ENCODE data around the gene ADD2. TPM values are rescaled to one million over a fixed set of nuclear protein-coding genes. Genes with fewer than 3 reads are reported as not detected.
"Not testable (repeated sequence)": the region's sequence is repeated elsewhere in the genome, so short reads cannot be mapped to it uniquely, and the experiment has no call there.

The ADD2 gene
- total RNA-seq, 1 experiment from 2014 or later, result 4.4 TPM

GRCh38 chr2:70744397-70744796 is 23.6 kb downstream of the ADD2 start:
- POLR2A ChIA-PET (ENCODE audit: unreplicated experiment), result no interaction called here

GRCh38 chr2:70743677-70744076 is 24.3 kb downstream of the ADD2 start:
- no peak overlapping the region for H3K9ac ChIP-seq (ENCODE audit: low read length)
- no peaks in the 10 kb centered on the region for H3K9me3 ChIP-seq (ENCODE audit: low read length)
- peaks cover 23% of the 10 kb centered on the region for H3K27me3 ChIP-seq (ENCODE audit: low read length)
- no peaks in the 10 kb centered on the region for H3K79me2 ChIP-seq (ENCODE audit: low read length)
- ATAC-seq (no peak), DNase-seq (no peak)
- no peak overlapping the region for H2AFZ ChIP-seq (ENCODE audit: low read length)
- no peak for TF ChIP-seq EZH2phosphoT487 (IDR thresholded peaks at IDR 0.05; ENCODE audit: borderline replicate concordance, low read length)
- TF ChIP-seq, protein P1, sequence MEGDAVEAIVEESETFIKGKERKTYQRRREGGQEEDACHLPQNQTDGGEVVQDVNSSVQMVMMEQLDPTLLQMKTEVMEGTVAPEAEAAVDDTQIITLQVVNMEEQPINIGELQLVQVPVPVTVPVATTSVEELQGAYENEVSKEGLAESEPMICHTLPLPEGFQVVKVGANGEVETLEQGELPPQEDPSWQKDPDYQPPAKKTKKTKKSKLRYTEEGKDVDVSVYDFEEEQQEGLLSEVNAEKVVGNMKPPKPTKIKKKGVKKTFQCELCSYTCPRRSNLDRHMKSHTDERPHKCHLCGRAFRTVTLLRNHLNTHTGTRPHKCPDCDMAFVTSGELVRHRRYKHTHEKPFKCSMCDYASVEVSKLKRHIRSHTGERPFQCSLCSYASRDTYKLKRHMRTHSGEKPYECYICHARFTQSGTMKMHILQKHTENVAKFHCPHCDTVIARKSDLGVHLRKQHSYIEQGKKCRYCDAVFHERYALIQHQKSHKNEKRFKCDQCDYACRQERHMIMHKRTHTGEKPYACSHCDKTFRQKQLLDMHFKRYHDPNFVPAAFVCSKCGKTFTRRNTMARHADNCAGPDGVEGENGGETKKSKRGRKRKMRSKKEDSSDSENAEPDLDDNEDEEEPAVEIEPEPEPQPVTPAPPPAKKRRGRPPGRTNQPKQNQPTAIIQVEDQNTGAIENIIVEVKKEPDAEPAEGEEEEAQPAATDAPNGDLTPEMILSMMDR (conservative IDR thresholded peaks at IDR 0.05; ENCODE audit: low read depth, low read length), result no peak
- no peak for TF ChIP-seq EZH2 (IDR thresholded peaks at IDR 0.05; ENCODE audit: low read length, unreplicated experiment)
- no peak overlapping the region for H3K27ac ChIP-seq (ENCODE audit: low read length)
- no TSS peak for BruUV-seq (replicated peaks)
- intact Hi-C loops (cut with micrococcal nuclease), result no loop called here
- H3K4me3 ChIP-seq (ENCODE audit: low read length), result no peak overlapping the region
- ChIA-PET CTCF (interaction anchor here (0.6 kb wide), 1 partner anchor 436 kb away, joined by 3 read pairs; no protein-coding TSS in a partner anchor), POLR2A (ENCODE audit: unreplicated experiment) (no interaction called here)
- H3F3A ChIP-seq (ENCODE audit: low read length, unreplicated experiment), result no peaks in the 10 kb centered on the region
- H3K36me3 ChIP-seq (ENCODE audit: low read depth, low read length), result no peaks in the 10 kb centered on the region
- no peak overlapping the region for H3K4me2 ChIP-seq (ENCODE audit: low read length)
- H3K4me1 ChIP-seq (ENCODE audit: insufficient read depth, low read length), result no peaks in the 10 kb centered on the region
- H3K9me2 ChIP-seq (replicated peaks; ENCODE audit: low read length), result no peaks in the 10 kb centered on the region
- no peaks in the 10 kb centered on the region for H4K20me1 ChIP-seq (ENCODE audit: low read length)

More at GRCh38 chr2:70744397-70744796, 23.6 kb downstream of the ADD2 start:
- CTCF ChIA-PET, result interaction anchor here (0.6 kb wide), 1 partner anchor 437 kb away, joined by 3 read pairs; no protein-coding TSS in a partner anchor
- Histone ChIP-seq H4K20me1 (ENCODE audit: low read length) (no peaks in the 10 kb centered on the region), H3K27me3 (ENCODE audit: low read length) (peaks cover 28% of the 10 kb centered on the region), H3K27ac (ENCODE audit: low read length) (no peak overlapping the region), H3K4me3 (ENCODE audit: low read length) (no peak overlapping the region), H3K36me3 (ENCODE audit: low read depth, low read length) (no peaks in the 10 kb centered on the region), H2AFZ (ENCODE audit: low read length) (no peak overlapping the region), H3K9me2 (replicated peaks; ENCODE audit: low read length) (no peaks in the 10 kb centered on the region), H3F3A (ENCODE audit: low read length, unreplicated experiment) (no peaks in the 10 kb centered on the region), H3K4me1 (ENCODE audit: insufficient read depth, low read length) (no peaks in the 10 kb centered on the region), H3K79me2 (ENCODE audit: low read length) (no peaks in the 10 kb centered on the region), H3K9me3 (ENCODE audit: low read length) (no peaks in the 10 kb centered on the region), H3K4me2 (ENCODE audit: low read length) (no peak overlapping the region), H3K9ac (ENCODE audit: low read length) (no peak overlapping the region)
- no peak for ATAC-seq
- DNase-seq, result no peak
- TF ChIP-seq EZH2phosphoT487 (IDR thresholded peaks at IDR 0.05; ENCODE audit: borderline replicate concordance, low read length), result no peak
- TF ChIP-seq, protein P1 (conservative IDR thresholded peaks at IDR 0.05; ENCODE audit: low read depth, low read length), result no peak
- no peak for TF ChIP-seq EZH2 (IDR thresholded peaks at IDR 0.05; ENCODE audit: low read length, unreplicated experiment)
- intact Hi-C loops (cut with micrococcal nuclease), result no loop called here
- no TSS peak for BruUV-seq (replicated peaks)

- DNase-seq (no peak), ATAC-seq (no peak)
- H3K27ac ChIP-seq (ENCODE audit: low read length), result no peak overlapping the region
- H3K36me3 ChIP-seq (ENCODE audit: low read depth, low read length), result no peaks in the 10 kb centered on the region
- H3K27me3 ChIP-seq (ENCODE audit: low read length), result peaks cover 17% of the 10 kb centered on the region
- no peaks in the 10 kb centered on the region for H4K20me1 ChIP-seq (ENCODE audit: low read length)
- H3K4me3 ChIP-seq (ENCODE audit: low read length), result no peak overlapping the region
- ChIA-PET POLR2A (ENCODE audit: unreplicated experiment) (no interaction called here), CTCF (no interaction called here)
- no TSS peak for BruUV-seq (replicated peaks)
- no peak overlapping the region for H2AFZ ChIP-seq (ENCODE audit: low read length)
- TF ChIP-seq, protein P1 (conservative IDR thresholded peaks at IDR 0.05; ENCODE audit: low read depth, low read length), result no peak
- no peak for TF ChIP-seq EZH2 (IDR thresholded peaks at IDR 0.05; ENCODE audit: low read length, unreplicated experiment)
- no peak for TF ChIP-seq EZH2phosphoT487 (IDR thresholded peaks at IDR 0.05; ENCODE audit: borderline replicate concordance, low read length)
- no peaks in the 10 kb centered on the region for H3K79me2 ChIP-seq (ENCODE audit: low read length)
- intact Hi-C loops (cut with micrococcal nuclease), result no loop called here
- no peaks in the 10 kb centered on the region for H3K9me3 ChIP-seq (ENCODE audit: low read length)
- H3K9me2 ChIP-seq (replicated peaks; ENCODE audit: low read length), result no peaks in the 10 kb centered on the region
- H3K9ac ChIP-seq (ENCODE audit: low read length), result no peak overlapping the region
- no peaks in the 10 kb centered on the region for H3K4me1 ChIP-seq (ENCODE audit: insufficient read depth, low read length)
- no peaks in the 10 kb centered on the region for H3F3A ChIP-seq (ENCODE audit: low read length, unreplicated experiment)
- no peak overlapping the region for H3K4me2 ChIP-seq (ENCODE audit: low read length)
These were observed 24.9 kb downstream of the ADD2 start for GRCh38 chr2:70743068-70743467.

GRCh38 chr2:70739492-70739891 is 28.5 kb downstream of the ADD2 start:
- H3K4me1 ChIP-seq (ENCODE audit: insufficient read depth, low read length); H3K27ac ChIP-seq (ENCODE audit: low read length); BruUV-seq (replicated peaks); ATAC-seq; POLR2A ChIA-PET (ENCODE audit: unreplicated experiment); H3K4me2 ChIP-seq (ENCODE audit: low read length); H3K9ac ChIP-seq (ENCODE audit: low read length); H3K4me3 ChIP-seq (ENCODE audit: low read length); CTCF ChIA-PET; H3K36me3 ChIP-seq (ENCODE audit: low read depth, low read length); H3K9me3 ChIP-seq (ENCODE audit: low read length); H3K9me2 ChIP-seq (replicated peaks; ENCODE audit: low read length); H3F3A ChIP-seq (ENCODE audit: low read length, unreplicated experiment); H4K20me1 ChIP-seq (ENCODE audit: low read length); intact Hi-C loops (cut with micrococcal nuclease); H2AFZ ChIP-seq (ENCODE audit: low read length); DNase-seq; H3K79me2 ChIP-seq (ENCODE audit: low read length): not testable (repeated sequence)
- H3K27me3 ChIP-seq (ENCODE audit: low read length), result peaks cover 33% of the 10 kb centered on the region

Data from PC-3 (cell line).